GM12801 (cell line): ENCODE measurements around the gene PTPN11.

Experiments
- CTCF ChIP-seq: IDR thresholded peaks from one replicate; pipeline ENCODE4 v1.5.1; 2011; ENCODE audit warnings: control low read depth; ENCODE audit not compliant: insufficient read length; ENCODE audit errors: extremely low read depth

Gene PTPN11

GRCh38 chr12:112430929-112431328, 12.2 kb downstream of the PTPN11 start:
- no peak for TF ChIP-seq CTCF

GRCh38 chr12:112431965-112432364, 13.2 kb downstream of the PTPN11 start:
- TF ChIP-seq CTCF: no peak

- no peak for TF ChIP-seq CTCF
These were observed 14.8 kb downstream of the PTPN11 start for GRCh38 chr12:112433551-112433950.

- no peak for TF ChIP-seq CTCF
These were observed 21.0 kb downstream of the PTPN11 start for GRCh38 chr12:112439769-112440168.

GRCh38 chr12:112443916-112444315, 25.2 kb downstream of the PTPN11 start:
- TF ChIP-seq CTCF: no peak

- no peak for TF ChIP-seq CTCF
These were observed 27.4 kb downstream of the PTPN11 start for GRCh38 chr12:112446008-112446725.

GRCh38 chr12:112447106-112447505, 28.4 kb downstream of the PTPN11 start:
- TF ChIP-seq CTCF: no peak
